RWPE2 (cell line): ENCODE data around the gene ISM1.

Source experiments
- ATAC-seq: fragments of 200-7000 bp; cut with Tn5 transposase; 3 replicates; pipeline ENCODE4 v1.9.1; 2021; ENCODE audit warnings: low read depth
- DNase-seq: peaks from one replicate; pipeline ENCODE4 v3.0.0-alpha.2; 2020; ENCODE audit warnings: low spot score
- H3K27ac ChIP-seq: fragments of 450-650 bp; 2 replicates; pipeline ENCODE4 v1.5.1; 2017; ENCODE audit warnings: mild to moderate bottlenecking; ENCODE audit not compliant: poor library complexity, severe bottlenecking
- H3K27me3 ChIP-seq: fragments of 250-450 bp; sonication (Bioruptor Pico); 2 replicates; pipeline ENCODE4 v1.5.1; 2021; ENCODE audit warnings: mild to moderate bottlenecking, moderate library complexity; ENCODE audit not compliant: insufficient read depth, poor library complexity, severe bottlenecking
- H3K36me3 ChIP-seq: fragments of 250-450 bp; sonication (Bioruptor Pico); 2 replicates; pipeline ENCODE4 v1.5.1; 2020; ENCODE audit warnings: low read depth, mild to moderate bottlenecking, moderate library complexity
- H3K4me1 ChIP-seq: fragments of 250-450 bp; sonication (Bioruptor Pico); 2 replicates; pipeline ENCODE4 v1.5.1; 2021; ENCODE audit warnings: mild to moderate bottlenecking, moderate library complexity; ENCODE audit not compliant: insufficient read depth, poor library complexity, severe bottlenecking
- H3K4me3 ChIP-seq: fragments of 250-450 bp; sonication (Bioruptor Pico); 2 replicates; pipeline ENCODE4 v1.5.1; 2021; ENCODE audit warnings: mild to moderate bottlenecking, moderate library complexity; ENCODE audit not compliant: severe bottlenecking
- H3K9me3 ChIP-seq: fragments of 250-450 bp; sonication (Bioruptor Pico); 2 replicates; pipeline ENCODE4 v1.5.1; 2021; ENCODE audit warnings: mild to moderate bottlenecking, moderate library complexity; ENCODE audit not compliant: severe bottlenecking
- CTCF ChIP-seq: fragments of 450-650 bp; IDR thresholded peaks from one replicate; pipeline ENCODE4 v1.5.1; 2017; ENCODE audit warnings: mild to moderate bottlenecking, moderate library complexity; ENCODE audit not compliant: poor library complexity, severe bottlenecking

The ISM1 gene

GRCh38 chr20:13249118-13249797 is 28.2 kb downstream of the ISM1 start:
- no peak overlapping the region for H3K27ac ChIP-seq
- no peaks in the 10 kb centered on the region for H3K36me3 ChIP-seq
- no peak overlapping the region for H3K4me3 ChIP-seq
- DNase-seq (no peak), ATAC-seq (no peak)
- H3K27me3 ChIP-seq, result no peaks in the 10 kb centered on the region
- peaks cover 17% of the 10 kb centered on the region for H3K4me1 ChIP-seq
- H3K9me3 ChIP-seq, result no peaks in the 10 kb centered on the region
- no peak for TF ChIP-seq CTCF

- ATAC-seq (no peak), DNase-seq (no peak)
- H3K27me3 ChIP-seq, result no peaks in the 10 kb centered on the region
- no peak for TF ChIP-seq CTCF
- peaks cover 17% of the 10 kb centered on the region for H3K4me1 ChIP-seq
- H3K9me3 ChIP-seq, result no peaks in the 10 kb centered on the region
- H3K36me3 ChIP-seq, result no peaks in the 10 kb centered on the region
- H3K27ac ChIP-seq, result no peak overlapping the region
- no peak overlapping the region for H3K4me3 ChIP-seq
These were observed 28.7 kb downstream of the ISM1 start for GRCh38 chr20:13249798-13250170.

GRCh38 chr20:13250251-13250650 is 29.2 kb downstream of the ISM1 start:
- H3K36me3 ChIP-seq, result no peaks in the 10 kb centered on the region
- no peak overlapping the region for H3K27ac ChIP-seq
- no peaks in the 10 kb centered on the region for H3K27me3 ChIP-seq
- no peak for ATAC-seq
- peaks cover 17% of the 10 kb centered on the region for H3K4me1 ChIP-seq
- no peak overlapping the region for H3K4me3 ChIP-seq
- TF ChIP-seq CTCF, result no peak
- DNase-seq, result no peak
- H3K9me3 ChIP-seq, result no peaks in the 10 kb centered on the region

GRCh38 chr20:13251106-13251903 is 30.2 kb downstream of the ISM1 start:
- no peaks in the 10 kb centered on the region for H3K27me3 ChIP-seq
- ATAC-seq (no peak), DNase-seq (no peak)
- H3K4me3 ChIP-seq, result no peak overlapping the region
- TF ChIP-seq CTCF, result no peak
- H3K36me3 ChIP-seq, result no peaks in the 10 kb centered on the region
- H3K4me1 ChIP-seq, result peaks cover 17% of the 10 kb centered on the region
- no peak overlapping the region for H3K27ac ChIP-seq
- H3K9me3 ChIP-seq, result no peaks in the 10 kb centered on the region

GRCh38 chr20:13251904-13252297 is 30.8 kb downstream of the ISM1 start:
- ATAC-seq (no peak), DNase-seq (no peak)
- Histone ChIP-seq H3K36me3 (no peaks in the 10 kb centered on the region), H3K4me1 (peaks cover 13% of the 10 kb centered on the region), H3K27me3 (no peaks in the 10 kb centered on the region), H3K4me3 (no peak overlapping the region), H3K9me3 (no peaks in the 10 kb centered on the region), H3K27ac (no peak overlapping the region)
- TF ChIP-seq CTCF, result no peak
